Measurements from ENCODE around the gene C1QL1. TPM values are rescaled to one million over a fixed set of nuclear protein-coding genes. Genes with fewer than 3 reads are reported as not detected.

C1QL1 gene
- total RNA-seq, 4 donors from 2014 or later: 3.7 to 10.1 (median 6.3) TPM

DNA sequence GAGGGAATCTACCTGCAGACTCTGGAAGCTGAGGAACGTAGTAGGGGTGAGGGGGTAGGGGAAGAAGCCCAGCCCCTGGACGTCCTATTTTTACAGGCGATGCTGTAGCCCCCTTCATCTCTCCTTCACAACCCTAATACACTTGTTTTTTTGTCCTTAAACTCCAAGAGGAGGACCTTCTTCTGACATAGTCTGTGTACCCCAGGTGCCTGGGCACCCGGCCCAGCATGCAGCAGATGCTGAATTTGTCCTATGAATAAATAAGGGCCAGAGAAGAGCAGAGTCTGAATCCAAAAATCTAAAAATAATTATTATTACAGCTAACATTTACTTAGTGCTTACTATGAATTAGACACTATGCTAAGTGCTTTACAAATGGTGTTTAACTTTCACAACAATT, 25.6 kb downstream of the C1QL1 start:
- TF ChIP-seq POLR2A (IDR thresholded peaks at IDR 0.05; ENCODE audit: low read depth) (no peak), POLR2AphosphoS5 (IDR thresholded peaks at IDR 0.05) (no peak), EP300 (IDR thresholded peaks at IDR 0.05) (no peak)
- TF ChIP-seq, protein P1, sequence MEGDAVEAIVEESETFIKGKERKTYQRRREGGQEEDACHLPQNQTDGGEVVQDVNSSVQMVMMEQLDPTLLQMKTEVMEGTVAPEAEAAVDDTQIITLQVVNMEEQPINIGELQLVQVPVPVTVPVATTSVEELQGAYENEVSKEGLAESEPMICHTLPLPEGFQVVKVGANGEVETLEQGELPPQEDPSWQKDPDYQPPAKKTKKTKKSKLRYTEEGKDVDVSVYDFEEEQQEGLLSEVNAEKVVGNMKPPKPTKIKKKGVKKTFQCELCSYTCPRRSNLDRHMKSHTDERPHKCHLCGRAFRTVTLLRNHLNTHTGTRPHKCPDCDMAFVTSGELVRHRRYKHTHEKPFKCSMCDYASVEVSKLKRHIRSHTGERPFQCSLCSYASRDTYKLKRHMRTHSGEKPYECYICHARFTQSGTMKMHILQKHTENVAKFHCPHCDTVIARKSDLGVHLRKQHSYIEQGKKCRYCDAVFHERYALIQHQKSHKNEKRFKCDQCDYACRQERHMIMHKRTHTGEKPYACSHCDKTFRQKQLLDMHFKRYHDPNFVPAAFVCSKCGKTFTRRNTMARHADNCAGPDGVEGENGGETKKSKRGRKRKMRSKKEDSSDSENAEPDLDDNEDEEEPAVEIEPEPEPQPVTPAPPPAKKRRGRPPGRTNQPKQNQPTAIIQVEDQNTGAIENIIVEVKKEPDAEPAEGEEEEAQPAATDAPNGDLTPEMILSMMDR (IDR thresholded peaks at IDR 0.05): no peak
- 58% methylated on average over 4 of the region's 4 CpGs for WGBS
- DNase-seq (ENCODE audit: extremely low spot score): no peak
- Histone ChIP-seq H3K27ac (replicated peaks in 1 of 4) (no peak overlapping the region), H3K27me3 (peaks cover 0 to 13% (median 2%) of the 10 kb centered on the region in 4 donors), H3K4me1 (peaks cover 5 to 18% (median 17%) of the 10 kb centered on the region in 4 donors), H3K4me3 (no peak overlapping the region), H3K9me3 (no peaks in the 10 kb centered on the region), H3K36me3 (no peaks in the 10 kb centered on the region)
- intact Hi-C loops (cut with DNase I): no loop called here

DNA sequence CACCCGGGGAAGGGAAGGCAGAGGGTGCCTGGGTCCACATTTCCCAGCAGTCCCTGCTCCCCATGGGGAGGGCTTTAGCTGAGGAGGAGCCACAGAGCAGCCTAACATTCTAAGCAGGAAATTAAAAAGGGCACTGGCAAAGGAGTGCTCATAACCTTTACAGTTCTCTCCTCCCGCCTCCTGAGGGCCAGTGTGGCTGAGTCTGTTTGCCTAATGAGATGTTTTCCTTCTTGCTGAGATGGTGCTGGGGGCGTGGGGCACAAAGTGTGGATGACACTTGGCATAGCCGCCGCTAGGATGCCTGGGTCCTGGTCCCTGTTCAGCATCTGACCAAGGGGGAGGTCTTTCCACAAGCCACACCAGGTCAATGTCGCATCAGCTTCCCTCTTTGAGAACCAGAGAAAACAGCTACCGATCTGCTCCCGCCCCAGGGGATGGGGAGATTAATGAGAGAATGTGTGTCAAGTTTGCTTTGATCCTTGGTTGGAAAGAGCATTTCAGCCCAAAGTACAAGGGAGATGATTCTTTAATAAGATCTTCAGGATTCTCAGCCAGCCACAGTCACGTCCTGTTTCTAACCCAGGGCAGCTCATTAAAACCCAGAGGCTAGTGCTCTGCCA, 26.3 kb downstream of the C1QL1 start:
- Histone ChIP-seq H3K9me3 (no peaks in the 10 kb centered on the region), H3K27me3 (peaks cover 0 to 7% (median 0%) of the 10 kb centered on the region in 4 donors), H3K4me1 (peaks cover 0 to 12% (median 11%) of the 10 kb centered on the region in 4 donors), H3K27ac (replicated peaks in 1 of 4) (no peak overlapping the region), H3K4me3 (no peak overlapping the region), H3K36me3 (no peaks in the 10 kb centered on the region)
- intact Hi-C loops (cut with DNase I): no loop called here
- DNase-seq (ENCODE audit: extremely low spot score): no peak
- whole genome bisulfite sequencing: 75% methylated on average over 9 of the region's 9 CpGs
- TF ChIP-seq POLR2A (IDR thresholded peaks at IDR 0.05; ENCODE audit: low read depth): no peak
- no peak for TF ChIP-seq POLR2AphosphoS5 (IDR thresholded peaks at IDR 0.05)
- no peak for TF ChIP-seq EP300 (IDR thresholded peaks at IDR 0.05)
- TF ChIP-seq, protein P1 (IDR thresholded peaks at IDR 0.05): no peak

DNA sequence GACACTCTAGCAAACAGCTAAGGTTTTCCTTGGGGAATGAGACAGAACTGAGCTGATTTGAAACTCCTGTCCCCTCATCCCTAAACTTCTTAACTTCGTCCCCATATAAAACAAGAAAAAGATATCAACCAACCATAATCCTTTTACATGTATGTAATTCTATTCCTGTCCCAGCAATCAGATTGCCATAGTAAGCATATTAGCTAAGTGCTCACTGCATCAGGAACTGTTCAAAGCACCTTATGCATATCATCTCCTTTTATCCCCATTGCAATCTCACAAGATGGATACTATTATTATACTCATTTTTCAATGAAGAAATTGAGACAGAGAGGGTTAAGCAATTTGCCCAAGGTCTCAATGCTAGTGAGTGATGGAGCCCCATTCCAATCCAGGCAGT, 27.3 kb downstream of the C1QL1 start:
- H3K4me1 ChIP-seq: peaks cover 0 to 12% (median 10%) of the 10 kb centered on the region in 4 donors
- 69% methylated on average over 1 of the region's 1 CpG for WGBS
- peaks cover 0 to 4% (median 0%) of the 10 kb centered on the region in 4 donors for H3K27me3 ChIP-seq
- TF ChIP-seq POLR2A (IDR thresholded peaks at IDR 0.05; ENCODE audit: low read depth) (no peak), EP300 (IDR thresholded peaks at IDR 0.05) (no peak), POLR2AphosphoS5 (IDR thresholded peaks at IDR 0.05) (no peak)
- TF ChIP-seq, protein P1 (IDR thresholded peaks at IDR 0.05): no peak
- no peaks in the 10 kb centered on the region for H3K36me3 ChIP-seq
- intact Hi-C loops (cut with DNase I): no loop called here
- H3K9me3 ChIP-seq: no peaks in the 10 kb centered on the region
- no peak overlapping the region for H3K27ac ChIP-seq (replicated peaks in 1 of 4)
- no peak overlapping the region for H3K4me3 ChIP-seq
- no peak for DNase-seq (ENCODE audit: extremely low spot score)

DNA sequence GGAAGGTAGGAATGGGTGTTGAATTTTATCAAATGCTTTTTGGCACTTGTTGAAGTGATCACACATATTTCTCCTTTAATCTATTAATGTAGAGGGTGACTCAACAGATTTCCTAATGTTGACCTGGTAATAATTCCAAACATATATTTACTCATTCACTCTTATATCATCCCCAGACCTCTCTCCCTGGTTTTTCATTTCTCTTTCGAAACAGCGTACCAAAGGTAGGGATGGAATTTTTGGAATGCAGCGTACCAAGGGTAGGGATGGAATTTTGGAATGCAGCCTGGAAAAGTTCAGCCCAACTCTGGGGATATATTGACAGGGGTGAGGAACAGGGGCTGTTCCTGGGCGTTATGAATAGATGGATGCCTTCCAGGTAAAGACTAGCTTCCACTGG, 27.8 kb downstream of the C1QL1 start:
- H3K27me3 ChIP-seq: peaks cover 0 to 4% (median 0%) of the 10 kb centered on the region in 4 donors
- intact Hi-C loops (cut with DNase I): no loop called here
- no peak for TF ChIP-seq POLR2A (IDR thresholded peaks at IDR 0.05; ENCODE audit: low read depth)
- TF ChIP-seq, protein P1 (IDR thresholded peaks at IDR 0.05): no peak
- TF ChIP-seq EP300 (IDR thresholded peaks at IDR 0.05): no peak
- H3K36me3 ChIP-seq: no peaks in the 10 kb centered on the region
- H3K27ac ChIP-seq (replicated peaks in 1 of 4): no peak overlapping the region
- no peaks in the 10 kb centered on the region for H3K9me3 ChIP-seq
- no peak for DNase-seq (ENCODE audit: extremely low spot score)
- WGBS: 42% methylated on average over 4 of the region's 4 CpGs
- H3K4me1 ChIP-seq: peaks cover 0 to 12% (median 10%) of the 10 kb centered on the region in 4 donors
- no peak overlapping the region for H3K4me3 ChIP-seq

DNA sequence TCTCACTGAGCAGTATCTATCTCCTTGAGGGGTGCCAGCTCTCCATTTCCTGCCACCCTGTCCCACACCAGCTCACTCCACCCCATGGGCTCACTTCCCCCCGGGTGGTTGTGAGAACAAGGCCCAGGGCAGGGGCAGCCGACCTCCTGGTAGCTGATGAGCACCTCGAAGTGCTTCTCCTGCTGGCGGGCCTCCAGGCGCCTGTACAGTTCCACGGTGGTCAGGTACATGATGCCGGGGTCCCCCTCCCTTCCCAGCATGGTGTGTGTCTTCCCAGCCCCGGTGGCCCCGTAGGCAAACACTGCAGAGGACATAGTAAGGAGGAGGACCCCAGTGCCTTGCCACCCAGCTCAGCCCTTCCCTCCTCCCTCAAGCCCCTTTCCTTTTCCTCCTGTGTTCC, 33.0 kb downstream of the C1QL1 start:
- H3K27ac ChIP-seq (replicated peaks in 1 of 4): no peak overlapping the region
- intact Hi-C loops (cut with DNase I): no loop called here
- H3K4me3 ChIP-seq: no peak overlapping the region
- no peaks in the 10 kb centered on the region for H3K9me3 ChIP-seq
- TF ChIP-seq POLR2A (IDR thresholded peaks at IDR 0.05; ENCODE audit: low read depth) (no peak), POLR2AphosphoS5 (IDR thresholded peaks at IDR 0.05) (no peak)
- DNase-seq (ENCODE audit: extremely low spot score): no peak
- no peaks in the 10 kb centered on the region for H3K27me3 ChIP-seq
- peaks cover 0 to 6% (median 5%) of the 10 kb centered on the region in 4 donors for H3K4me1 ChIP-seq
- no peaks in the 10 kb centered on the region for H3K36me3 ChIP-seq
- 97% methylated on average over 9 of the region's 9 CpGs for WGBS
